HEK293 (cell line): ENCODE measurements around the gene PDLIM7.

ENCODE experiments used
- CTCF ChIA-PET: fragments of 350-600 bp; formaldehyde crosslinking; extraction: SDS; loops from one replicate; lab custom pipeline; 2021; ENCODE audit warnings: antibody characterized with exemption; lab: Yijun Ruan, JAX
- POLR2A ChIA-PET: fragments of 300-600 bp; formaldehyde crosslinking; extraction: SDS; loops from one replicate; lab custom pipeline; 2020; ENCODE audit warnings: antibody characterized with exemption, inconsistent platforms; lab: Yijun Ruan, JAX
- H3K27ac ChIP-seq: fragments of 200-500 bp; sonication (Bioruptor generic); 2 replicates; pipeline ENCODE4 v1.5.1; 2014; ENCODE audit warnings: low read depth, low read length, control low read depth, inconsistent platforms; ENCODE audit errors: extremely low read depth
- H3K36me3 ChIP-seq, 2 experiments: fragments of 200-500 bp in 1 of 2; sonication (Bioruptor generic) in 1 of 2; 1 replicate in 1 of 2; 2 replicates in 1 of 2; pipeline ENCODE4 v1.5.1; 2014 to 2017; ENCODE audit warnings: inconsistent platforms in 2 of 2, low read length in 2 of 2; ENCODE audit not compliant: control insufficient read depth in 2 of 2, insufficient read depth in 1 of 2
- H3K4me1 ChIP-seq: fragments of 200-500 bp; sonication (Bioruptor generic); 2 replicates; pipeline ENCODE4 v1.5.1; 2014; ENCODE audit warnings: mild to moderate bottlenecking, low read length, inconsistent platforms; ENCODE audit not compliant: control insufficient read depth, insufficient read depth
- H3K4me3 ChIP-seq: 2 replicates; pipeline ENCODE4 v1.5.1; 2011; ENCODE audit warnings: low read depth, mild to moderate bottlenecking, control low read depth, low read length, moderate library complexity
- H3K9me3 ChIP-seq: fragments of 200-500 bp; sonication (Bioruptor generic); 2 replicates; pipeline ENCODE4 v1.5.1; 2014; ENCODE audit warnings: low read depth, low read length, inconsistent platforms; ENCODE audit not compliant: control insufficient read depth, insufficient read depth
- KLF1 ChIP-seq: fragments of 450-650 bp; formaldehyde crosslinking; IDR thresholded peaks from 2 replicates; pipeline ENCODE4 v1.5.1; 2016; ENCODE audit warnings: missing biosample characterization, missing genetic modification characterization
- MEIS1 ChIP-seq: sonication (generic); formaldehyde crosslinking; IDR thresholded peaks from 2 replicates; pipeline ENCODE4 v1.8.1; 2022; ENCODE audit warnings: missing genetic modification reagents, mild to moderate bottlenecking, borderline replicate concordance
- RBAK ChIP-seq: fragments of 450-650 bp; formaldehyde crosslinking; IDR thresholded peaks from 2 replicates; pipeline ENCODE4 v1.5.1; 2016; ENCODE audit warnings: missing biosample characterization, missing genetic modification characterization
- SCRT2 ChIP-seq: fragments of 450-650 bp; formaldehyde crosslinking; IDR thresholded peaks from 2 replicates; pipeline ENCODE4 v1.5.1; 2016; ENCODE audit warnings: missing biosample characterization, missing genetic modification characterization
- SP2 ChIP-seq: fragments of 450-650 bp; formaldehyde crosslinking; IDR thresholded peaks from 2 replicates; pipeline ENCODE4 v1.5.1; 2016; ENCODE audit warnings: missing biosample characterization, missing genetic modification characterization
- WT1 ChIP-seq: fragments of 450-650 bp; formaldehyde crosslinking; IDR thresholded peaks from 2 replicates; pipeline ENCODE4 v1.5.1; 2016; ENCODE audit warnings: missing biosample characterization, missing genetic modification characterization
- ZBTB48 ChIP-seq: fragments of 450-650 bp; formaldehyde crosslinking; IDR thresholded peaks from 2 replicates; pipeline ENCODE4 v1.5.1; 2016; ENCODE audit warnings: missing biosample characterization, missing genetic modification characterization
- ZFP69B ChIP-seq: fragments of 450-650 bp; formaldehyde crosslinking; IDR thresholded peaks from 2 replicates; pipeline ENCODE4 v1.5.1; 2016; ENCODE audit warnings: missing biosample characterization, missing genetic modification characterization
- ZNF140 ChIP-seq: fragments of 450-650 bp; formaldehyde crosslinking; IDR thresholded peaks from 2 replicates; pipeline ENCODE4 v1.5.1; 2016; ENCODE audit warnings: missing biosample characterization, missing genetic modification characterization
- ZNF169 ChIP-seq: fragments of 450-650 bp; formaldehyde crosslinking; IDR thresholded peaks from 2 replicates; pipeline ENCODE4 v1.5.1; 2016; ENCODE audit warnings: missing biosample characterization, missing genetic modification characterization
- ZNF184 ChIP-seq: fragments of 450-650 bp; IDR thresholded peaks from 2 replicates; pipeline ENCODE4 v1.5.1; 2018; ENCODE audit warnings: missing biosample characterization, mild to moderate bottlenecking, missing genetic modification characterization
- ZNF202 ChIP-seq: fragments of 450-650 bp; formaldehyde crosslinking; IDR thresholded peaks from 2 replicates; pipeline ENCODE4 v1.5.1; 2016; ENCODE audit warnings: missing biosample characterization, missing genetic modification characterization, borderline replicate concordance
- ZNF324 ChIP-seq: fragments of 450-650 bp; formaldehyde crosslinking; IDR thresholded peaks from 2 replicates; pipeline ENCODE4 v1.5.1; 2016; ENCODE audit warnings: missing biosample characterization, missing genetic modification characterization
- ZNF416 ChIP-seq: fragments of 450-650 bp; formaldehyde crosslinking; IDR thresholded peaks from 2 replicates; pipeline ENCODE4 v1.5.1; 2016; ENCODE audit warnings: missing biosample characterization, missing genetic modification characterization
- ZNF514 ChIP-seq: fragments of 450-650 bp; formaldehyde crosslinking; IDR thresholded peaks from 2 replicates; pipeline ENCODE4 v1.5.1; 2016; ENCODE audit warnings: missing biosample characterization, missing genetic modification characterization
- ZNF558 ChIP-seq: fragments of 450-650 bp; formaldehyde crosslinking; IDR thresholded peaks from 2 replicates; pipeline ENCODE4 v1.5.1; 2016; ENCODE audit warnings: missing biosample characterization, missing genetic modification characterization
- ZNF560 ChIP-seq: fragments of 450-650 bp; formaldehyde crosslinking; IDR thresholded peaks from 2 replicates; pipeline ENCODE4 v1.5.1; 2017; ENCODE audit warnings: missing biosample characterization, missing genetic modification characterization, borderline replicate concordance
- ZNF626 ChIP-seq: fragments of 450-650 bp; sonication (Bioruptor Pico); formaldehyde crosslinking; IDR thresholded peaks from 2 replicates; pipeline ENCODE4 v1.5.1; 2018; ENCODE audit warnings: missing biosample characterization, missing genetic modification characterization, inconsistent platforms
- ZNF629 ChIP-seq: fragments of 450-650 bp; formaldehyde crosslinking; IDR thresholded peaks from 2 replicates; pipeline ENCODE4 v1.5.1; 2017; ENCODE audit warnings: missing biosample characterization, missing genetic modification characterization
- ZNF658 ChIP-seq: fragments of 450-650 bp; formaldehyde crosslinking; IDR thresholded peaks from 2 replicates; pipeline ENCODE4; 2016; ENCODE audit warnings: missing biosample characterization, missing genetic modification characterization
- ZNF701 ChIP-seq: fragments of 450-650 bp; formaldehyde crosslinking; IDR thresholded peaks from 2 replicates; pipeline ENCODE4 v1.5.1; 2016; ENCODE audit warnings: missing biosample characterization, missing genetic modification characterization
- ZSCAN30 ChIP-seq: fragments of 450-650 bp; IDR thresholded peaks from 2 replicates; pipeline ENCODE4 v1.5.1; 2018; ENCODE audit warnings: missing biosample characterization, mild to moderate bottlenecking, missing genetic modification characterization, moderate library complexity
- ZXDB ChIP-seq: fragments of 450-650 bp; formaldehyde crosslinking; IDR thresholded peaks from 2 replicates; pipeline ENCODE4 v1.5.1; 2016; ENCODE audit warnings: missing biosample characterization, missing genetic modification characterization
- TF ChIP-seq, protein P1 (sequence below): fragments of 450-650 bp; formaldehyde crosslinking; IDR thresholded peaks from 2 replicates; pipeline ENCODE4 v1.5.1; 2016; ENCODE audit warnings: missing biosample characterization, missing genetic modification characterization
- TF ChIP-seq, protein P2 (sequence below): fragments of 450-650 bp; formaldehyde crosslinking; IDR thresholded peaks from 2 replicates; pipeline ENCODE4 v1.5.1; 2017; ENCODE audit warnings: missing biosample characterization, missing genetic modification characterization
- TF ChIP-seq, protein P3 (sequence below): fragments of 450-650 bp; formaldehyde crosslinking; optimal IDR thresholded peaks from 2 replicates; pipeline ENCODE3; 2016; ENCODE audit warnings: missing biosample characterization, mild to moderate bottlenecking, missing genetic modification characterization

The PDLIM7 gene

GRCh38 chr5:177542816-177543465 is 45.5 kb upstream of the PDLIM7 start:
- H3K27ac ChIP-seq: no peak overlapping the region
- POLR2A ChIA-PET: no interaction called here
- no peak for TF ChIP-seq WT1
- TF ChIP-seq ZXDB (tag by site-specific recombination): no peak
- no peak for TF ChIP-seq ZNF202 (tag by site-specific recombination)
- no peak for TF ChIP-seq ZNF560 (tag by site-specific recombination)
- TF ChIP-seq SP2 (tag by site-specific recombination): no peak
- no peak for TF ChIP-seq RBAK
- no peak for TF ChIP-seq ZNF658 (tag by site-specific recombination)
- no peak for TF ChIP-seq MEIS1 (CRISPR knock-in tag)
- no peak for TF ChIP-seq ZFP69B (tag by site-specific recombination)
- no peak for TF ChIP-seq ZNF701 (tag by site-specific recombination)
- TF ChIP-seq KLF1 (tag by site-specific recombination): no peak
- TF ChIP-seq, protein P1, sequence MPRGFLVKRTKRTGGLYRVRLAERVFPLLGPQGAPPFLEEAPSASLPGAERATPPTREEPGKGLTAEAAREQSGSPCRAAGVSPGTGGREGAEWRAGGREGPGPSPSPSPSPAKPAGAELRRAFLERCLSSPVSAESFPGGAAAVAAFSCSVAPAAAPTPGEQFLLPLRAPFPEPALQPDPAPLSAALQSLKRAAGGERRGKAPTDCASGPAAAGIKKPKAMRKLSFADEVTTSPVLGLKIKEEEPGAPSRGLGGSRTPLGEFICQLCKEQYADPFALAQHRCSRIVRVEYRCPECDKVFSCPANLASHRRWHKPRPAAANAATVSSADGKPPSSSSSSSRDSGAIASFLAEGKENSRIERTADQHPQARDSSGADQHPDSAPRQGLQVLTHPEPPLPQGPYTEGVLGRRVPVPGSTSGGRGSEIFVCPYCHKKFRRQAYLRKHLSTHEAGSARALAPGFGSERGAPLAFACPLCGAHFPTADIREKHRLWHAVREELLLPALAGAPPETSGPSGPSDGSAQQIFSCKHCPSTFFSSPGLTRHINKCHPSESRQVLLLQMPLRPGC: no peak
- no peak for TF ChIP-seq SCRT2 (tag by site-specific recombination)
- TF ChIP-seq ZSCAN30 (tag by site-specific recombination): no peak

GRCh38 chr5:177540438-177540837 is 43.0 kb upstream of the PDLIM7 start:
- Histone ChIP-seq H3K36me3 (peaks cover 4 to 64% of the 10 kb centered on the region in 2 experiments), H3K9me3 (no peaks in the 10 kb centered on the region), H3K4me3 (no peak overlapping the region), H3K27ac (no peak overlapping the region), H3K4me1 (no peaks in the 10 kb centered on the region; the same call in 1 of the 2 replicates)
- ChIA-PET CTCF (interaction anchor here (1.6 kb wide), 1 partner anchor 19 kb away, joined by 8 read pairs; no protein-coding TSS in a partner anchor), POLR2A (no interaction called here)
- no peak for TF ChIP-seq ZNF626 (tag by site-specific recombination)
- no peak for TF ChIP-seq ZNF169 (tag by site-specific recombination)
- TF ChIP-seq ZNF558 (tag by site-specific recombination): no peak
- TF ChIP-seq ZNF140 (tag by site-specific recombination): no peak
- TF ChIP-seq, protein P2, sequence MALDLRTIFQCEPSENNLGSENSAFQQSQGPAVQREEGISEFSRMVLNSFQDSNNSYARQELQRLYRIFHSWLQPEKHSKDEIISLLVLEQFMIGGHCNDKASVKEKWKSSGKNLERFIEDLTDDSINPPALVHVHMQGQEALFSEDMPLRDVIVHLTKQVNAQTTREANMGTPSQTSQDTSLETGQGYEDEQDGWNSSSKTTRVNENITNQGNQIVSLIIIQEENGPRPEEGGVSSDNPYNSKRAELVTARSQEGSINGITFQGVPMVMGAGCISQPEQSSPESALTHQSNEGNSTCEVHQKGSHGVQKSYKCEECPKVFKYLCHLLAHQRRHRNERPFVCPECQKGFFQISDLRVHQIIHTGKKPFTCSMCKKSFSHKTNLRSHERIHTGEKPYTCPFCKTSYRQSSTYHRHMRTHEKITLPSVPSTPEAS: no peak
- no peak for TF ChIP-seq ZNF629 (tag by site-specific recombination)
- no peak for TF ChIP-seq ZNF184
- TF ChIP-seq ZNF514 (tag by site-specific recombination): no peak
- no peak for TF ChIP-seq ZBTB48 (tag by site-specific recombination)
- no peak for TF ChIP-seq ZNF416 (tag by site-specific recombination)
- TF ChIP-seq ZNF324 (tag by site-specific recombination): no peak
- TF ChIP-seq, protein P3, sequence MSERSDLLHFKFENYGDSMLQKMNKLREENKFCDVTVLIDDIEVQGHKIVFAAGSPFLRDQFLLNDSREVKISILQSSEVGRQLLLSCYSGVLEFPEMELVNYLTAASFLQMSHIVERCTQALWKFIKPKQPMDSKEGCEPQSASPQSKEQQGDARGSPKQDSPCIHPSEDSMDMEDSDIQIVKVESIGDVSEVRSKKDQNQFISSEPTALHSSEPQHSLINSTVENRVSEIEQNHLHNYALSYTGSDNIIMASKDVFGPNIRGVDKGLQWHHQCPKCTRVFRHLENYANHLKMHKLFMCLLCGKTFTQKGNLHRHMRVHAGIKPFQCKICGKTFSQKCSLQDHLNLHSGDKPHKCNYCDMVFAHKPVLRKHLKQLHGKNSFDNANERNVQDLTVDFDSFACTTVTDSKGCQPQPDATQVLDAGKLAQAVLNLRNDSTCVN (tag by site-specific recombination): no peak

More at GRCh38 chr5:177542816-177543465, 45.5 kb upstream of the PDLIM7 start:
- Histone ChIP-seq H3K9me3 (no peaks in the 10 kb centered on the region), H3K4me1 (peaks cover 3% of the 10 kb centered on the region; the same call in 1 of the 2 replicates), H3K4me3 (no peak overlapping the region), H3K36me3 (peaks cover 4 to 46% of the 10 kb centered on the region in 2 experiments; a peak in 2 of 3 replicates)
- CTCF ChIA-PET: no interaction called here
